HG02852 (cell line): ENCODE results near the gene GRIP1.

Source experiments
- ATAC-seq: cut with Tn5 transposase; IDR thresholded peaks from one replicate; pipeline ENCODE4 v1.9.1; 2021; ENCODE audit warnings: mild to moderate bottlenecking, moderate library complexity; ENCODE audit not compliant: unreplicated experiment

GRIP1 gene

GRCh38 chr12:66345956-66346355, 332.9 kb downstream of the GRIP1 start:
- ATAC-seq = no peak

DNA sequence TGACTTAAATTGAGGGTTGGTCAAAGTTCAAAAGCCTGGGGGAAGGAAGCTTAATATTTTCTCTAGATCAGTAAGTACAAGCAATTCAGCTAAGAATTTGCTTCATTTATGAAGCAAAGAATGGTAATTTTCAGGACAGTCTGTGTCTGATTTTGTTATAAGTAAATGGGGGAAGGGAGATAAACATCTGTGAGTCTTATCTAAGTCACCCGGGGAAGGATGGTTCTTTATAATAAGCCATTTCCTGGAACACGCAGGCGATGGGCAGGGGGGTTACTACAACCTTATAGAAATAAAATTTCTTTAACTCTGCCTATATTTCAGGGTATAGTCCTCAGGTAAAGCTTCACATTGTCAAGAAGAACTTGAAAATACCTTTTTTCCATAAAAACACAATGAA, 333.7 kb downstream of the GRIP1 start:
- no peak for ATAC-seq

GRCh38 chr12:66341126-66341525, 337.8 kb downstream of the GRIP1 start:
- no peak for ATAC-seq

GRCh38 chr12:66340131-66340530, 338.7 kb downstream of the GRIP1 start:
- ATAC-seq = no peak

GRCh38 chr12:66337381-66338010, 341.4 kb downstream of the GRIP1 start:
- no peak for ATAC-seq

DNA sequence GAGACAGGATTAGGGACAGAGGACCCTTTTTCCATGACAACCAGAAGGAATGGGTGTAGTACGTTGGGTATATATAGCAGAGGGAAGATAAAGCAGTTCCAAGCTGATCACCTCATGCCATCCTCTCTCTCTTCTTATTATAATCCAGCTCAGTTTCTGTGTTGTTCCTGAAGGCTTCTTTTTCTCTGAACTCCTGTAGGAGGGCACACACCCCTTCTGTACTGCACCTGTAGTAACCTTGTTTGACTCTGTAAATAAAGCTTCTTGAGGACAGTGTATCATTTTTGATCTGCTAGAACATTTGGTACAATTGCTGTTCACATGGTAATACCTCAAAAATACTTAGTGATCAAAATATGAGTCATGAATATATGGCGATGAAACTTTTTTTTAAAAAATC, 343.1 kb downstream of the GRIP1 start:
- ATAC-seq = no peak

- no peak for ATAC-seq
Measured at GRCh38 chr12:66331814-66332213, 347.1 kb downstream of the GRIP1 start.

DNA sequence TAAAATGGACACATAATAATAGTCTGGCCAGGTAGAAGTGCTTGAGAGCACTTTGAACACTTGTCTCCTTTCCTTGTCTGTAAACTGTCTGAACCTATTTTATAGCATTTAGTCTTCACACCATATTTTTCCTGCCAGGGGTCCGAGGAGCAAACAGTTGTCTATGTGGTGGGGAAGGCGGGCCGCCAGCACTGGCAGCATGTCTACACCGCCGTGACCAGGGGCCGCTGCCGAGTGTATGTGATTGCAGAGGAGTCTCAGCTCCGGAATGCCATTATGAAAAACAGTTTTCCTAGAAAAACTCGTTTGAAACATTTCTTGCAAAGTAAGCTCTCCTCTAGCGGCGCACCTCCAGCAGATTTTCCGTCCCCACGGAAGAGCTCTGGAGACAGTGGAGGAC, 347.9 kb downstream of the GRIP1 start:
- no peak for ATAC-seq

GRCh38 chr12:66329941-66330340, 348.9 kb downstream of the GRIP1 start:
- no peak for ATAC-seq

DNA sequence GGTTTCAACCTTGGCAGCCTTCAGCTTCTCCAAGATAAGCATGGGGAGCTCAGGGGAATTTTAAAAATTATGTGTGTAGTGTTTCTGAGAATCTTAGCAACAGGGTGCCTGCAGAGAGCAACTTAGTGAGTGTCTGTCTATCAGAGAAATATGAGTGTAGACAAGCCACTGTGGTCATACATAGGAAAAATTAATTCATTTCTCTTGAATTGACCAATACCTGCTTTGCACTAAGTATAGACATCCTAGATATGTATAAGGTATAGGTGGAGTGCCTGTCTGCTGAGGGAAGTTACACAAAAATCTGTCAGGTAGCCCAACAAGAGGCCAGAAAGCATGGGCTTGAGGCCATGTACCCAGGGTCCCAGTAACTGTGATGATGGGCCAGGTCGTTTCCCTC, 355.9 kb downstream of the GRIP1 start:
- no peak for ATAC-seq

DNA sequence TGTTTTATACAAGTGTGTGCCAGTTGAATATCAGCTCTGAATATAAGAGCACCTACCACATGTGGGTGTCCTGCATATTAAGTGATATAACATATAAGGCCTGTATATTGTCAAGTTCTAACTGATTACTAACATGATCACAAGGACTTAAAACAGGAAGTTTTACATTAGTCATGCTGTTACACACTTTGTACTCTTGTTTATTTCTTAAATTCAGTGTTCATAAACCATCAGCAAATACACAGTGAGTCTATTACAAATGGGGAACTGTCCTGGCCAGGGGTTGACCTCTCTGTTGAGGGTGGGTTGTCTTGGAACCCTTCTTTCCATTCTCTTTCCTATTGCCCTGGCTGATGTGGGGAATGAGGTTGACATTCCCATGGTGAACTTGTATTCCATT, 357.4 kb downstream of the GRIP1 start:
- ATAC-seq = no peak

DNA sequence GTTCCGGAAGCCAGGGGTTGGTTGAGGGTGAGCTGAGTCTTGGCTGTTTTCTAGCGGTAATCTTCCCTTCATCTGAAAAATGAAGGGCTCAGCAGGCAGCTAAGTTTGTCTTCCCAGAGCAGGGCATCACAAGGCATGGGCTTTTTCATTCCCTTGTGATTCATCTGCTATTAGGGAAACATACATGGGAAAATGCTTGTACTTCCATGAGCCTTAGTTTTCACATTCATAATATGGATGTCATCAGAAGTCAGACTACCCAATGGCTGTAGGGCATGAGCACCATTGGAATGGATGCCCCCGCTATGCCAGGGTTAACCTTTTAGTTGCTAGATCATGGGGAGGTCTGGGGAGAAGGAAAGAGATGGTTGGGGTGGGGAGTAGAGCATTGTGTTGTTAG, 357.9 kb downstream of the GRIP1 start:
- no peak for ATAC-seq

DNA sequence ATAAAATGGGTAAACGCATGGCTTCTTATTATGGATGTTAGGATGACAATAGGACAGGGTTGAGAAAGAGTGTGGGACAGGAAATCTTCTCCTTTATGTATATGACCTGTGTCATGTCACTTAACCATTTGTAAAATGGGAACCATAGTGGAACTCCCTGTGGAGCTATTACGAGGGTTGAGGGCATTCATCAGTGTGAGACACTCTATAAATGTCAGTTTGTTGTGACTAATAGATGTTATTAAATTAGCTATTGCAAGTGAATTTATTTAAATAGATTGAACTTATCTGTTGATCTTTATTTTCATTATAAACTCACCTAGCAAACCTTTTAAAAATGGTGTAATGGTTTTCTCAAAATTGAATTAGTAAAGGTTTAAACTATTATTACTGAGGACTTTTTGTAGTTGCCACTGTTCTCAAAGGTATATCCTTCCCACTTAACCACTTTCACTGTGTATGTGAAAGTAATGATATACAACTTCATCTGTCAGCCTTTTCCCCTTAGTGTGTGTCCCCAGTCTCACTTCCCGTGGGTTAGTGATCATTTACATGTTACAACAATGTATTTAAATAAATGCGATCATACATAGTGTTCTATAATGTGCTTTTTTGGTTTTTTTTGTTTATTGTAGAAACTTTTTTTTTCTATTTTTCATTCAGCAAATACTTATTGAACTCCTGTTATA, 359.5 kb downstream of the GRIP1 start:
- ATAC-seq = peak; percentile 52

DNA sequence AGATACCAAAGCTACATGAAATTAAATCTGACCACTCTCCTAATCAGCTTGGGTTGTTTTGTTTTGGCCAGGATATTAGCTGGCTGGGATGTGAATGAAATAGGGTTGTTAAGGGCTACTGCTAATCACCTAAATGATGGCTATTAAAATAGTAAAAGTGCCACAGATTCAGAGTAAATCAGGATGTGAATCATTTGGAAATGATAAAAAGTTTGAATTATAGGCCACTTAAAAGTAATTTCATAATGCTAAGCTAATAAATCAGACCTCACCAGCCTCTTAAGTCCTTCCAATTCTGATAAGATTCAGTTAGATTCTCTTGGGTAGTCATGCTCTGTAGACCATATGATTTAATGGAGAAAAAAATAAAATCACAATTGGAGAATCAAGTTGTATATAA, 364.6 kb downstream of the GRIP1 start:
- ATAC-seq = no peak

GRCh38 chr12:66312189-66312588, 366.7 kb downstream of the GRIP1 start:
- no peak for ATAC-seq

DNA sequence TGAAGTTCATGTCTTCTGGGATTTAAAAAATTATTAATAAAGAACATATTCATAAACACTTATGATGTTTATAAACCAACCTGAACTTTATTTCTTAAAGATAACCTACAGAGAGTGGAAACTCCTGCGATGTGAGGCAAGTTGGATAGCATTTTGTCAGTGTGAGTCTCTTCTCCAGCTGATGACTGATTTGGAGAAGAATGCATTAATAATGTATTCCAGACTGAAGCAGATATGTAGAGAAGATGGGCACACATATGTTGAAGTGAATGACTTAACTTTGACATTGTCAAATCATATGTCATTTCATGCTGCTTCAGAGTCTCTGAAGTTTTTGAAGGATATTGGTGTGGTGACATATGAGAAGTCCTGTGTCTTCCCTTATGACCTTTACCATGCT, 369.3 kb downstream of the GRIP1 start:
- ATAC-seq = no peak

GRCh38 chr12:66304296-66304900, 374.5 kb downstream of the GRIP1 start:
- ATAC-seq = no peak

DNA sequence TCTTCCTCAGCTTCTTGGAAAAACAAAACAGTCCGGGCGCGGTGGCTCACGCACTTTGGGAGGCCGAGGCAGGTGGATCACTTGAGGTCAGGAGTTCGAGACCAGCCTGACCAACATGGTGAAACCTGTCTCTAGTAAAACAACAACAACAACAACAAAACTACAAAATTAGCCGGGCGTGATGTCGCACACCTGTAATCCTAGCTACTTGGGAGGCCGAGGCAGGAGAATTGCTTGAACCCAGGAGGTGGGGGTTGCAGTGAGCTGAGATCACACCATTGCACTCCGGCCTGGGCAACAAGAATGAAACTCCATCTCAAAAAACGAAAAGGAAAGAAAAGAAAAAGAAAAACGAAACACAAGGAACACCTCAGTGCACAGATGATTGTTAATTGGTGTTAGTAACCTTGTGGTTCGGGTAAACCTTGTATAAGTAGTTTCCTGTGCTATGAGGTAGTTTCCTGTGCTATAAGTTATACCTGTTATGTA, 375.5 kb downstream of the GRIP1 start:
- ATAC-seq = peak; percentile 42

DNA sequence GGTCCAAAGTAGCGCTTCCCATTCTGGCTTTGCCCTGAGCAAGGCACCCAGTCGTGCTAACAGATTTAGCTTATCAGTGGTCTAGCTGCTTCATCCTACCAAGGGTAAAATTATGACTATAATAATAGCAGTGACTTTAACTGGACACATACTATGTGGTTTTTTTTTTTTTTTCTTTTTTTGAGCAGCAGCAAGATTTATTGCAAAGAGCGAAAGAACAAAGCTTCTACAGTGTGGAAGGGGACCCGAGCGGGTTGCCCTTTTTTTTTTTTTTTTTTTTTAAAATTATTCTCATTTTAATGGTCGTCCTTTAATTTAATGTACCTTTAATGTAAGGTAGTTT, 376.1 kb downstream of the GRIP1 start:
- no peak for ATAC-seq

DNA sequence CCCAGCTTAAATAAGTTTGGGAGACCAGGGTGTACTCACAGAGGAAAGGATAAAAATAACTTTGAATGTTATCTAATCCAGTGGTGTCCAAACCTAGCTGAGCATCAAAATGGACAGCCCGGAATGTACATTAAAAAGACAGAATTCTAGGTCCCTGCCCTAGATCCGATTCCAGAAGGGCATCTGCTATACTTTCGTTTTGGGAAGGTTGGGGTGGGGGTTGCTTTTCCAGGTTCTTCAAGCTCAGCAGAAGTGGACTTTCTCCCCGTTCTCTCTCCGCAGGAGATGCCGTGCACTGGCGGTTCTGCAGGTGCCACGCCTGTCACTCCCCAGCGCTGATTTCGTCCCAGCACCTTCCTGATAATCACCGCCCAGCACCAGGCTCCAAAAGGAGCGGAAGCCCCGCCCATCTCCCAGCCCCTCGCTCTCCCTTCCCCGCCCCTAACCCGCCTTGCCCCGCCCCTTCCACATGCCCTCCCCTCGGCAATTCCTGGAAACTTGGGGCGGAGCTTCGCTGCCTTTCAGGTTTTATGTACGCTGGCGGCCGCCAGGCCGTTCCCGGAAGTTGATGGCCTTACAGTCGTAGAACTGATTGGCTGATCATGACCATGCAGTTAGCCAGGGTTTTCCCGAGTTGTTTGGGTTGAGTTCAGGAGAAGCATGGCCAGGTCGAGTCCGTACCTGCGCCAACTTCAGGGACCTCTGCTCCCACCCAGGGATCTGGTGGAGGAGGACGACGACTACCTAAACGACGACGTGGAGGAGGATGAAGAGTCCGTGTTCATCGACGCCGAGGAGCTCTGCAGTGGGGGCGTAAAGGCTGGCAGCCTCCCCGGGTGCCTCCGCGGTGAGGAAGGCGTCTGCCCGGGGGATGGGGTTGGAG, 376.7 kb downstream of the GRIP1 start, which contains the start of gene HELB:
HELB (plus strand) TSS at position 550 of the 883 bp plus-strand sequence; CDS start at position 661, 111 bp downstream.
- ATAC-seq = peak; percentile 93

DNA sequence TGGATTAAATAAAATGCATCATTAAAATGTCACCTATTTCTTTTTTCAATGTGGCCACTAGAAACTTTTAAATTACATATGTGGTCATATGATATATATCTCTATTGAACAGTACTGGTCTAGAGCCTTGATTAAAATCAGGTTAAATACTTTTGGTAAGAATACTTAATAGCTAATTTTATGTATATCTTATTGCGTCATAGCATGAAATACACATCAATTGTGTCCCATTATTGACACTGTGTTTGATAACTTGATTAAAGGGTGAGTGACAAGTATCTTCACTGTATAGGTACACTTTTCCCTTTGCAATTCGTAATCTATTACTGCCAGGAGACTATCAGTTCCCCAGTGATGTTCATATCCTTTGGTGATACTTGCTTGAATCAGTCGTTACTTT, 381.0 kb downstream of the GRIP1 start:
- no peak for ATAC-seq
